IMR-90 (cell line): ENCODE results near the gene ASS1. TPM values are rescaled to one million over a fixed set of nuclear protein-coding genes. Genes with fewer than 3 reads are reported as not detected.

ENCODE experiments used
- ATAC-seq: fragments of 200-7000 bp; cut with Tn5 transposase; 2 replicates; pipeline ENCODE4 v1.9.1; 2020; ENCODE audit warnings: low read depth, mild to moderate bottlenecking, moderate library complexity
- BruUV-seq: library from RNA; stranded (reverse); fragments of 400-500 nt; replicated peaks from 2 replicates; lab custom pipeline; 2021; lab: Mats Ljungman, UMichigan
- CTCF ChIA-PET: fragments of 300-600 bp; formaldehyde crosslinking; extraction: SDS; loops from one replicate; lab custom pipeline; 2021; ENCODE audit warnings: antibody characterized with exemption; lab: Yijun Ruan, JAX
- POLR2A ChIA-PET: fragments of 300-600 bp; sonication (Branson Sonifier 250); formaldehyde crosslinking; loops from one replicate; lab custom pipeline; 2022; ENCODE audit warnings: antibody characterized with exemption; ENCODE audit not compliant: unreplicated experiment; lab: Charles Lee
- DNase-seq: peaks from one replicate; pipeline ENCODE4 v3.0.0; 2013
- H2AFZ ChIP-seq: replicated peaks from 2 replicates; pipeline ENCODE3; 2013; ENCODE audit warnings: low read length, mild to moderate bottlenecking; ENCODE audit not compliant: poor library complexity
- H2AK5ac ChIP-seq: 2 replicates; pipeline ENCODE4 v1.6.1; 2013; ENCODE audit warnings: low read depth, low read length, inconsistent platforms
- H2AK9ac ChIP-seq: replicated peaks from 2 replicates; pipeline ENCODE3; 2013; ENCODE audit warnings: mild to moderate bottlenecking, low read depth, low read length, moderate library complexity; ENCODE audit not compliant: poor library complexity
- H2BK120ac ChIP-seq: 2 replicates; pipeline ENCODE4 v1.6.1; 2013; ENCODE audit warnings: low read depth, low read length, inconsistent platforms
- H2BK15ac ChIP-seq: 3 replicates; pipeline ENCODE4 v1.6.1; 2013; ENCODE audit warnings: low read depth, low read length, inconsistent platforms
- H2BK20ac ChIP-seq: 2 replicates; pipeline ENCODE4 v1.6.1; 2013; ENCODE audit warnings: low read depth, mild to moderate bottlenecking, inconsistent platforms, low read length, moderate library complexity
- H2BK5ac ChIP-seq: 2 replicates; pipeline ENCODE4 v1.6.1; 2013; ENCODE audit warnings: mild to moderate bottlenecking, low read depth, low read length, inconsistent platforms; ENCODE audit not compliant: poor library complexity, severe bottlenecking
- H3K14ac ChIP-seq: replicated peaks from 2 replicates; pipeline ENCODE4 v1.6.1; 2013; ENCODE audit warnings: low read depth, low read length, inconsistent platforms
- H3K18ac ChIP-seq: 2 replicates; pipeline ENCODE4 v1.6.1; 2013; ENCODE audit warnings: low read depth, low read length, control low read depth
- H3K23ac ChIP-seq: 2 replicates; pipeline ENCODE4 v1.6.1; 2013; ENCODE audit warnings: low read depth, low read length, inconsistent platforms
- H3K27ac ChIP-seq: 2 replicates; pipeline ENCODE4 v1.5.1; 2013; ENCODE audit warnings: mild to moderate bottlenecking, control low read depth, low read length; ENCODE audit not compliant: insufficient read depth
- H3K27me3 ChIP-seq: 2 replicates; pipeline ENCODE4 v1.6.1; 2013; ENCODE audit warnings: low read length; ENCODE audit not compliant: control insufficient read depth, insufficient read depth
- H3K36me3 ChIP-seq: 2 replicates; pipeline ENCODE4 v1.6.1; 2013; ENCODE audit warnings: low read length, mixed read lengths; ENCODE audit not compliant: control insufficient read depth, insufficient read depth
- H3K4ac ChIP-seq: 2 replicates; pipeline ENCODE4 v1.6.1; 2013; ENCODE audit warnings: low read depth, low read length, inconsistent platforms
- H3K4me1 ChIP-seq: 2 replicates; pipeline ENCODE4 v1.6.1; 2013; ENCODE audit warnings: low read length, mixed read lengths; ENCODE audit not compliant: control insufficient read depth, insufficient read depth
- H3K4me2 ChIP-seq: 2 replicates; pipeline ENCODE4 v1.6.1; 2013; ENCODE audit warnings: low read depth, mild to moderate bottlenecking, control low read depth, low read length, moderate library complexity
- H3K4me3 ChIP-seq: 2 replicates; pipeline ENCODE4 v1.5.1; 2013; ENCODE audit warnings: low read depth, mild to moderate bottlenecking, control low read depth, low read length, moderate library complexity; ENCODE audit not compliant: insufficient read depth
- H3K56ac ChIP-seq: 2 replicates; pipeline ENCODE4 v1.6.1; 2013; ENCODE audit warnings: low read length, inconsistent platforms; ENCODE audit not compliant: insufficient read depth; ENCODE audit errors: extremely low read depth
- H3K79me1 ChIP-seq, 2 experiments: 2 replicates each; pipeline ENCODE4 v1.6.1; 2013; ENCODE audit warnings: low read length in 2 of 2, inconsistent platforms in 1 of 2, low read depth in 1 of 2
- H3K9ac ChIP-seq: 2 replicates; pipeline ENCODE4 v1.6.1; 2013; ENCODE audit warnings: low read depth, low read length, control low read depth
- H3K9me1 ChIP-seq: 2 replicates; pipeline ENCODE4 v1.6.1; 2013; ENCODE audit warnings: low read length, inconsistent platforms; ENCODE audit not compliant: insufficient read depth
- H3K9me3 ChIP-seq: 2 replicates; pipeline ENCODE4 v1.6.1; 2013; ENCODE audit warnings: low read length; ENCODE audit not compliant: control insufficient read depth, insufficient read depth
- H4K20me1 ChIP-seq: 2 replicates; pipeline ENCODE4 v1.6.1; 2013; ENCODE audit warnings: low read length, inconsistent platforms; ENCODE audit not compliant: insufficient read depth
- H4K5ac ChIP-seq: 2 replicates; pipeline ENCODE4 v1.6.1; 2013; ENCODE audit warnings: mild to moderate bottlenecking, low read depth, low read length, control low read depth
- H4K8ac ChIP-seq, 2 experiments: 2 replicates each; pipeline ENCODE4 v1.6.1; 2013; ENCODE audit warnings: low read depth in 2 of 2, low read length in 2 of 2, control low read depth in 1 of 2, inconsistent platforms in 1 of 2
- H4K91ac ChIP-seq: 2 replicates; pipeline ENCODE4 v1.6.1; 2013; ENCODE audit warnings: low read depth, low read length, inconsistent platforms; ENCODE audit not compliant: insufficient read depth
- MXI1 ChIP-seq: IDR thresholded peaks from 2 replicates; pipeline ENCODE4 v1.6.1; 2012; ENCODE audit warnings: low read depth, mild to moderate bottlenecking, low read length, moderate library complexity, borderline replicate concordance
- WGBS, 2 experiments: methylation state at CpG; one replicate each; pipeline versions ENCODE4 v1.1.5 to v1.1.7; 2013; ENCODE audit warnings: missing lambda C conversion rate in 2 of 2; ENCODE audit not compliant: insufficient read length in 1 of 2; ENCODE audit errors: extremely low coverage in 2 of 2; 5-methylcytosine and 5-hydroxymethylcytosine counted together
- dilution Hi-C: fragments of 300-500 bp; cut with HindIII; formaldehyde crosslinking; loops from one replicate; pipeline ENCODE4 v1.14.3; 2018; ENCODE audit warnings: low sequenced_read_pairs; ENCODE audit not compliant: unreplicated experiment
- in situ Hi-C: fragments of 300-500 bp; cut with MboI; formaldehyde crosslinking; loops from 3 replicates; pipeline ENCODE4 v1.14.3; 2019; ENCODE audit warnings: low sequenced_read_pairs, inconsistent platforms, mixed read lengths
- intact Hi-C: fragments of 100-400 bp; cut with micrococcal nuclease; formaldehyde crosslinking; loops from 2 replicates; pipeline ENCODE4 v1.10.0; 2022
- polyA plus RNA-seq, 3 experiments: library from polyadenylated mRNA; depleted of rRNA; stranded (reverse); fragments of >200 nt; gene quantifications; 2 replicates each; pipeline ENCODE4 v1.2.3, GENCODE V29; 2012; ENCODE audit warnings: low replicate concordance in 1 of 3
- total RNA-seq: library from RNA; depleted of rRNA; stranded (reverse); fragments of >200 nt; gene quantifications from 2 replicates; pipeline ENCODE4 v1.2.3, GENCODE V29; 2012

ASS1 gene
- total and polyA plus RNA-seq, 2 of the 4 experiments (the other 2 are of a cell fraction) = 39.6 to 41.9 TPM

DNA sequence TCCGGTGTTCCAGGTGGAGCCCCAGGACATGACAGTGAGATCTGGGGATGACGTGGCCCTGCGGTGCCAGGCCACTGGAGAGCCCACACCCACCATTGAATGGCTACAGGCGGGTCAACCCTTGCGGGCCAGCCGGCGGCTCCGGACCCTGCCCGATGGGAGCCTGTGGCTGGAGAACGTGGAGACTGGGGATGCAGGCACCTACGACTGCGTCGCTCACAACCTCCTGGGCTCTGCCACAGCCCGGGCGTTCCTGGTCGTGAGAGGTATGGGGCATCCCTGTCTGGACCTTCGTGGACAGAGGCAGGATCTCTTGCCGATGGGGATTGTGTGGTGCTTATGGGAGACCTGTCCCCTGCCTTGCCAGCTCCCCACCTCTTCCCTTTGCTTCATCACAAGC, 26.0 kb upstream of the ASS1 start:
- POLR2A ChIA-PET = no interaction called here
- H4K5ac ChIP-seq = no peak overlapping the region
- dilution Hi-C loops (no loop called here), in situ Hi-C loops (no loop called here), intact Hi-C loops (no loop called here)
- no peak overlapping the region for H2BK20ac ChIP-seq
- H3K4me1 ChIP-seq = peaks cover 13% of the 10 kb centered on the region
- no peak overlapping the region for H3K18ac ChIP-seq
- no peaks in the 10 kb centered on the region for H3K9me1 ChIP-seq
- H2AK9ac ChIP-seq = no peak overlapping the region
- no peak overlapping the region for H4K8ac ChIP-seq
- DNase-seq (no peak), ATAC-seq (no peak)
- no peak overlapping the region for H2AFZ ChIP-seq
- H3K9me3 ChIP-seq = no peaks in the 10 kb centered on the region
- peaks cover 9% of the 10 kb centered on the region for H3K27me3 ChIP-seq
- H3K14ac ChIP-seq = no peak overlapping the region
- H3K23ac ChIP-seq = no peak overlapping the region
- no TSS peak for BruUV-seq
- no peak overlapping the region for H3K4me2 ChIP-seq
- no peak overlapping the region for H3K4me3 ChIP-seq
- no peak overlapping the region for H3K9ac ChIP-seq
- H4K91ac ChIP-seq = no peak overlapping the region
- no peak overlapping the region for H2BK15ac ChIP-seq
- no peak overlapping the region for H3K4ac ChIP-seq
- 96% methylated on average over 8 of the region's 18 CpGs; no CpG with 5 or more reads in 1 of the 2 experiments for WGBS, 2 experiments
- no peak overlapping the region for H2BK5ac ChIP-seq
- H4K20me1 ChIP-seq = no peaks in the 10 kb centered on the region
- H3K36me3 ChIP-seq = no peaks in the 10 kb centered on the region
- no peaks in the 10 kb centered on the region for H3K79me1 ChIP-seq
- CTCF ChIA-PET = no interaction called here
- 0 out of 2 replicates have a peak overlapping the region, but pooled peaks have one; percentile 14 for H2AK5ac ChIP-seq
- no peak for TF ChIP-seq MXI1
- no peak overlapping the region for H2BK120ac ChIP-seq
- no peak overlapping the region for H3K56ac ChIP-seq
- H3K27ac ChIP-seq = no peak overlapping the region
